K562 (cell line): ENCODE data around the gene SLC1A2. TPM values are rescaled to one million over a fixed set of nuclear protein-coding genes. Genes with fewer than 3 reads are reported as not detected.

ENCODE experiments used
- ATAC-seq: fragments of 200-7000 bp; cut with Tn5 transposase; 3 replicates; pipeline ENCODE4 v1.9.1; 2020; ENCODE audit warnings: moderate library complexity
- BruUV-seq: library from RNA; stranded (reverse); fragments of 400-500 nt; replicated peaks from 2 replicates; lab custom pipeline; 2021; lab: Mats Ljungman, UMichigan
- CTCF ChIA-PET: fragments of 300-600 bp; formaldehyde crosslinking; extraction: SDS; loops from one replicate; lab custom pipeline; 2021; ENCODE audit warnings: low intra/inter-chr PET ratio; lab: Yijun Ruan, JAX
- POLR2A ChIA-PET: fragments of 300-600, 350-650 bp; sonication (Branson Sonifier 250); formaldehyde crosslinking; extraction: SDS; loops from one replicate; lab custom pipeline; 2021; ENCODE audit warnings: antibody characterized with exemption, inconsistent platforms; lab: Yijun Ruan, JAX
- DNase-seq, 4 experiments: peaks; one replicate each; pipeline versions ENCODE4 v3.0.0 to v3.0.0-alpha.2; 2011 to 2018; ENCODE audit warnings: low spot score in 3 of 4, mixed read lengths in 3 of 4; ENCODE audit errors: extremely low read depth in 1 of 4
- FAIRE-seq: peaks from 2 replicates; lab custom pipeline; 2011; peaks lifted over from hg19 to GRCh38; lab: Jason Lieb, UNC
- H2AFZ ChIP-seq: 2 replicates; pipeline ENCODE4 v1.6.0; 2011; ENCODE audit warnings: low read depth, low read length, control low read depth, inconsistent platforms
- H3K27ac ChIP-seq: fragments of 200-600 bp; 3 replicates; pipeline ENCODE4 v1.8.0; 2011; ENCODE audit warnings: low read depth, mild to moderate bottlenecking, control low read depth, inconsistent platforms, low read length, moderate library complexity, mixed read lengths; ENCODE audit errors: extremely low read depth
- H3K27me3 ChIP-seq, 2 experiments: fragments of 300-600 bp in 1 of 2; 2 replicates in 1 of 2; 3 replicates in 1 of 2; pipeline versions ENCODE4 v1.6.0 to v1.8.0; 2011; ENCODE audit warnings: inconsistent platforms in 2 of 2, low read length in 2 of 2, mild to moderate bottlenecking in 1 of 2, mixed read lengths in 1 of 2, moderate library complexity in 1 of 2; ENCODE audit not compliant: control insufficient read depth in 2 of 2, insufficient read depth in 2 of 2
- H3K36me3 ChIP-seq: fragments of 300-600 bp; 3 replicates; pipeline ENCODE4 v1.8.0; 2011; ENCODE audit warnings: mild to moderate bottlenecking, low read length, inconsistent platforms; ENCODE audit not compliant: control insufficient read depth, insufficient read depth
- H3K4me1 ChIP-seq, 2 experiments: fragments of 200-600 bp in 1 of 2; replicated peaks in 1 of 2; 2 replicates in 1 of 2; 3 replicates in 1 of 2; pipeline versions ENCODE4 v1.5.1 to v1.8.0; 2011; ENCODE audit warnings: inconsistent platforms in 2 of 2, low read length in 2 of 2, mild to moderate bottlenecking in 1 of 2, mixed read lengths in 1 of 2, moderate library complexity in 1 of 2; ENCODE audit not compliant: control insufficient read depth in 2 of 2, insufficient read depth in 2 of 2
- H3K4me2 ChIP-seq: 2 replicates; pipeline ENCODE4 v1.6.1; 2011; ENCODE audit warnings: low read length, control low read depth, inconsistent platforms, mixed read lengths; ENCODE audit not compliant: insufficient read depth
- H3K4me3 ChIP-seq: fragments of 200-600 bp; sonication (generic), shearing (Covaris generic); 2 replicates; pipeline ENCODE4 v1.5.1; 2016; ENCODE audit warnings: control low read depth, inconsistent platforms
- H3K79me2 ChIP-seq: fragments of 200-600 bp; 3 replicates; pipeline ENCODE4 v1.8.0; 2011; ENCODE audit warnings: low read length, inconsistent platforms; ENCODE audit not compliant: control insufficient read depth, insufficient read depth
- H3K9ac ChIP-seq, 2 experiments: 2 replicates each; pipeline versions ENCODE4 v1.6.0 to v1.6.1; 2011; ENCODE audit warnings: low read depth in 2 of 2, low read length in 2 of 2, control low read depth in 1 of 2, inconsistent platforms in 1 of 2, mild to moderate bottlenecking in 1 of 2, mixed read lengths in 1 of 2; ENCODE audit not compliant: insufficient read depth in 1 of 2
- H3K9me1 ChIP-seq: one replicate; pipeline ENCODE4 v1.6.0; 2011; ENCODE audit warnings: inconsistent platforms, mild to moderate bottlenecking, low read length, moderate library complexity; ENCODE audit not compliant: control insufficient read depth, insufficient read depth
- H3K9me3 ChIP-seq: replicated peaks from 2 replicates; pipeline ENCODE4 v1.5.1; 2011; ENCODE audit warnings: low read depth, low read length, inconsistent platforms; ENCODE audit not compliant: control insufficient read depth, insufficient read depth
- H4K20me1 ChIP-seq: replicated peaks from 2 replicates; pipeline ENCODE4 v1.6.1; 2011; ENCODE audit warnings: low read length, inconsistent platforms, mixed read lengths; ENCODE audit not compliant: control insufficient read depth, insufficient read depth
- BMI1 ChIP-seq: fragments of 150-350 bp; IDR thresholded peaks from 2 replicates; pipeline ENCODE4 v1.6.1; 2014; ENCODE audit warnings: low read length
- BRCA1 ChIP-seq, 2 experiments: fragments of 450-650 bp in 1 of 2; sonication (generic) in 1 of 2; formaldehyde crosslinking in 1 of 2; IDR thresholded peaks; 2 replicates each; pipeline versions ENCODE4 v1.5.0 to v1.6.1; 2017 to 2020; ENCODE audit warnings: mild to moderate bottlenecking in 1 of 2, missing genetic modification reagents in 1 of 2
- CEBPG ChIP-seq, 3 experiments: fragments of 200-800 bp in 1 of 3; sonication (Bioruptor generic) in 1 of 3; sonication (generic) in 1 of 3; formaldehyde crosslinking in 1 of 3; IDR thresholded peaks in 2 of 3; conservative IDR thresholded peaks in 1 of 3; 2 replicates each; pipeline versions ENCODE4 v1.6.1 to v1.8.0; 2016 to 2022; ENCODE audit warnings: missing compliant biosample characterization in 2 of 3, missing genetic modification characterization in 2 of 3, mild to moderate bottlenecking in 1 of 3, missing genetic modification reagents in 1 of 3
- HDGF ChIP-seq: fragments of 450-650 bp; IDR thresholded peaks from 2 replicates; pipeline ENCODE4 v1.6.1; 2016
- MCM3 ChIP-seq: fragments of 450-650 bp; IDR thresholded peaks from 2 replicates; pipeline ENCODE4 v1.6.1; 2016
- MED1 ChIP-seq: sonication (generic); formaldehyde crosslinking; IDR thresholded peaks from 2 replicates; pipeline ENCODE4 v1.8.1; 2023; ENCODE audit warnings: missing genetic modification reagents, borderline replicate concordance
- NFE2 ChIP-seq: IDR thresholded peaks from 2 replicates; pipeline ENCODE4 v1.6.1; 2014; ENCODE audit warnings: antibody characterized with exemption, low read depth
- RNF219 ChIP-seq: fragments of 250-450 bp; sonication (Bioruptor Pico); IDR thresholded peaks from 2 replicates; pipeline ENCODE4 v1.5.0; 2022; ENCODE audit warnings: mild to moderate bottlenecking
- SAFB ChIP-seq: fragments of 200-400 bp; formaldehyde crosslinking; IDR thresholded peaks from 2 replicates; pipeline ENCODE4 v1.6.1; 2017; ENCODE audit warnings: low read depth, low read length, borderline replicate concordance
- ZBTB7A ChIP-seq: IDR thresholded peaks from 2 replicates; pipeline ENCODE4 v1.6.1; 2011; ENCODE audit warnings: low read depth, mild to moderate bottlenecking, low read length, moderate library complexity, borderline replicate concordance; ENCODE audit not compliant: control insufficient read depth
- WGBS: fragments of 100-300 bp; shearing (Covaris generic); methylation state at CpG from one replicate; pipeline ENCODE4 v1.1.6; 2016; ENCODE audit warnings: low coverage, mixed read lengths; ENCODE audit not compliant: insufficient coverage; ENCODE audit errors: missing lambda C conversion rate; 5-methylcytosine and 5-hydroxymethylcytosine counted together
- in situ Hi-C: fragments of 300-500 bp; cut with MboI; formaldehyde crosslinking; loops from 4 replicates; pipeline ENCODE4 v1.15.0; 2018; ENCODE audit warnings: inconsistent platforms, mixed read lengths
- intact Hi-C: fragments of 100-400 bp; cut with micrococcal nuclease; formaldehyde crosslinking; loops from 2 replicates; pipeline ENCODE4 v1.14.2; 2022
- polyA plus RNA-seq, 8 experiments: library from polyadenylated mRNA; depleted of rRNA in 4 of 8; stranded (reverse) in 5 of 8; unstranded in 3 of 8; fragments of >200 nt; fragmentation: Nextera tagmentation in 2 of 8; fragmentation: Illumina TruSeq in 1 of 8; extraction: Ambion mirVana in 2 of 8; extraction: Trizol in 1 of 8; gene quantifications; 2 replicates each; pipeline versions ENCODE4 v1.2.1 to v1.2.3, GENCODE V29; 2011 to 2014; ENCODE audit warnings: inconsistent platforms in 1 of 8, missing spikeins in 1 of 8
- total RNA-seq, 7 experiments: library from RNA; depleted of rRNA in 6 of 7; stranded (reverse); fragments of >200 nt in 6 of 7; fragmentation: Illumina TruSeq in 2 of 7; extraction: Trizol in 2 of 7; gene quantifications; 2 replicates each; pipeline versions ENCODE4 v1.2.1 to v1.2.3, GENCODE V29; 2011 to 2021; ENCODE audit warnings: low replicate concordance in 1 of 7
- TF ChIP-seq, protein P1 (sequence below), 3 experiments: fragments of 200-800 bp in 1 of 3; sonication (Bioruptor generic) in 1 of 3; sonication (generic) in 1 of 3; formaldehyde crosslinking in 1 of 3; IDR thresholded peaks; 2 replicates each; pipeline versions ENCODE4 v1.6.1 to v1.8.0; 2016 to 2022; ENCODE audit warnings: mild to moderate bottlenecking in 2 of 3, missing compliant biosample characterization in 2 of 3, missing genetic modification characterization in 2 of 3, missing genetic modification reagents in 1 of 3
- TF ChIP-seq, protein P2 (sequence below): sonication (generic); formaldehyde crosslinking; IDR thresholded peaks from 2 replicates; pipeline ENCODE4 v1.9.0; 2022; ENCODE audit warnings: mild to moderate bottlenecking, missing genetic modification reagents
- TF ChIP-seq, protein P3 (sequence below): fragments of 250-450 bp; sonication (Bioruptor Pico); IDR thresholded peaks from 2 replicates; pipeline ENCODE4 v1.4.0; 2020; ENCODE audit warnings: mild to moderate bottlenecking, moderate library complexity, borderline replicate concordance

The SLC1A2 gene
- total and polyA plus RNA-seq, 9 of the 15 experiments (the other 6 are each of a cell fraction or from before 2014, with no cell fraction given): 0.03 to 0.07 (median 0.04) TPM; not detected in 5

GRCh38 chr11:35365961-35366360 lies 53.4 kb downstream of the SLC1A2 start (continued):
- TF ChIP-seq, protein P1, sequence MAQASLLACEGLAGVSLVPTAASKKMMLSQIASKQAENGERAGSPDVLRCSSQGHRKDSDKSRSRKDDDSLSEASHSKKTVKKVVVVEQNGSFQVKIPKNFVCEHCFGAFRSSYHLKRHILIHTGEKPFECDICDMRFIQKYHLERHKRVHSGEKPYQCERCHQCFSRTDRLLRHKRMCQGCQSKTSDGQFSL (CRISPR knock-in tag; IDR thresholded peaks at IDR 0.05): no peak
- TF ChIP-seq, protein P1 (tag; IDR thresholded peaks at IDR 0.05): no peak
- TF ChIP-seq BMI1: no peak
- no peak for TF ChIP-seq MCM3

DNA sequence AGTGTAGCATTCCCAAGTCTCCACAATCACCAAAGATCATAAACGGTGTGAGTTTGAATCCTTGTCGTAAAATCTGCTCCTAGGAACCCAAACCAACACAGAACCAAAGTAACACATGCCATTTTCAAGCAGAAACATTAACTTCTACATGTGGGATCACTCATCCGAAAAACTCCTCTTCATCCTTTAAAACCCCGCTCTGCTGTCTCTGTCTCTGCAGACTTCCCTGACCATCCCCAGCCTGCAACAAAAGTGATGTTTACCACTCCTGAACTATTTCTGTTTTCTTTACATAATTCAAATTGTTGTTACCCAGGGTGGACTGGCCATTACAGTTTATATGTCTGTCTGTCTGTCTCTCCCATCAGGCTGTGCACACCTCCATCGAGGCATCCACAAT lies 54.0 kb downstream of the SLC1A2 start:
- WGBS: 7% methylated on average over 5 of the region's 5 CpGs
- Histone ChIP-seq H3K36me3 (no peaks in the 10 kb centered on the region), H3K9me1 (no peaks in the 10 kb centered on the region), H3K4me2 (no peak overlapping the region), H3K27me3 (no peaks in the 10 kb centered on the region), H3K79me2 (no peaks in the 10 kb centered on the region), H3K9me3 (no peaks in the 10 kb centered on the region), H3K9ac (no peak overlapping the region), H3K4me1 (no peaks in the 10 kb centered on the region), H4K20me1 (no peaks in the 10 kb centered on the region), H2AFZ (no peak overlapping the region), H3K27ac (no peak overlapping the region), H3K4me3 (no peak overlapping the region)
- no TSS peak for BruUV-seq
- ChIA-PET POLR2A (no interaction called here), CTCF (no interaction called here)
- intact Hi-C loops (no loop called here), in situ Hi-C loops (no loop called here)
- TF ChIP-seq, protein P2, sequence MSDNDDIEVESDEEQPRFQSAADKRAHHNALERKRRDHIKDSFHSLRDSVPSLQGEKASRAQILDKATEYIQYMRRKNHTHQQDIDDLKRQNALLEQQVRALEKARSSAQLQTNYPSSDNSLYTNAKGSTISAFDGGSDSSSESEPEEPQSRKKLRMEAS (CRISPR knock-in tag): no peak
- TF ChIP-seq HDGF (no peak), SAFB (no peak), NFE2 (no peak), MED1 (CRISPR knock-in tag) (no peak), ZBTB7A (no peak), BRCA1 (IDR thresholded peaks at IDR 0.05) (no peak), BRCA1 (CRISPR knock-in tag; IDR thresholded peaks at IDR 0.05) (no peak), CEBPG (CRISPR knock-in tag; IDR thresholded peaks at IDR 0.05) (no peak), CEBPG (tag; conservative IDR thresholded peaks at IDR 0.05 in 1 of 2, IDR thresholded peaks at IDR 0.05 in 1 of 2) (no peak), RNF219 (CRISPR knock-in tag) (no peak)
- TF ChIP-seq, protein P3, sequence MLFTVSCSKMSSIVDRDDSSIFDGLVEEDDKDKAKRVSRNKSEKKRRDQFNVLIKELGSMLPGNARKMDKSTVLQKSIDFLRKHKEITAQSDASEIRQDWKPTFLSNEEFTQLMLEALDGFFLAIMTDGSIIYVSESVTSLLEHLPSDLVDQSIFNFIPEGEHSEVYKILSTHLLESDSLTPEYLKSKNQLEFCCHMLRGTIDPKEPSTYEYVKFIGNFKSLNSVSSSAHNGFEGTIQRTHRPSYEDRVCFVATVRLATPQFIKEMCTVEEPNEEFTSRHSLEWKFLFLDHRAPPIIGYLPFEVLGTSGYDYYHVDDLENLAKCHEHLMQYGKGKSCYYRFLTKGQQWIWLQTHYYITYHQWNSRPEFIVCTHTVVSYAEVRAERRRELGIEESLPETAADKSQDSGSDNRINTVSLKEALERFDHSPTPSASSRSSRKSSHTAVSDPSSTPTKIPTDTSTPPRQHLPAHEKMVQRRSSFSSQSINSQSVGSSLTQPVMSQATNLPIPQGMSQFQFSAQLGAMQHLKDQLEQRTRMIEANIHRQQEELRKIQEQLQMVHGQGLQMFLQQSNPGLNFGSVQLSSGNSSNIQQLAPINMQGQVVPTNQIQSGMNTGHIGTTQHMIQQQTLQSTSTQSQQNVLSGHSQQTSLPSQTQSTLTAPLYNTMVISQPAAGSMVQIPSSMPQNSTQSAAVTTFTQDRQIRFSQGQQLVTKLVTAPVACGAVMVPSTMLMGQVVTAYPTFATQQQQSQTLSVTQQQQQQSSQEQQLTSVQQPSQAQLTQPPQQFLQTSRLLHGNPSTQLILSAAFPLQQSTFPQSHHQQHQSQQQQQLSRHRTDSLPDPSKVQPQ (CRISPR knock-in tag): no peak
- DNase-seq: no peak
- no peak for ATAC-seq
- no peak for FAIRE-seq
